Memory B cell (primary cell): ENCODE data around the gene GABRG3.

ENCODE experiments used
- ATAC-seq: fragments of 150-1000 bp; cut with Tn5 transposase; 2 replicates; pipeline ENCODE4 v1.10.0; 2021; ENCODE audit warnings: low read depth, mild to moderate bottlenecking, moderate library complexity
- DNase-seq, 2 donors: peaks; one replicate each; pipeline ENCODE4 v3.0.0; 2022; ENCODE audit warnings: low spot score in 2 of 2
- H3K27ac Mint-ChIP-seq: one replicate; pipeline ENCODE4 v1.8.0; 2022; ENCODE audit warnings: mild to moderate bottlenecking, moderate library complexity, mixed read lengths
- H3K27me3 Mint-ChIP-seq: one replicate; pipeline ENCODE4 v1.8.0; 2022; ENCODE audit warnings: mixed read lengths
- H3K36me3 Mint-ChIP-seq: one replicate; pipeline ENCODE4 v1.8.0; 2022; ENCODE audit warnings: mild to moderate bottlenecking, mixed read lengths
- H3K4me1 Mint-ChIP-seq: one replicate; pipeline ENCODE4 v1.8.0; 2022; ENCODE audit warnings: mixed read lengths
- H3K4me3 Mint-ChIP-seq: one replicate; pipeline ENCODE4 v1.8.0; 2022; ENCODE audit warnings: mild to moderate bottlenecking, moderate library complexity, mixed read lengths
- H3K9me3 Mint-ChIP-seq: one replicate; pipeline ENCODE4 v1.8.0; 2022; ENCODE audit warnings: mixed read lengths

GABRG3 gene

DNA sequence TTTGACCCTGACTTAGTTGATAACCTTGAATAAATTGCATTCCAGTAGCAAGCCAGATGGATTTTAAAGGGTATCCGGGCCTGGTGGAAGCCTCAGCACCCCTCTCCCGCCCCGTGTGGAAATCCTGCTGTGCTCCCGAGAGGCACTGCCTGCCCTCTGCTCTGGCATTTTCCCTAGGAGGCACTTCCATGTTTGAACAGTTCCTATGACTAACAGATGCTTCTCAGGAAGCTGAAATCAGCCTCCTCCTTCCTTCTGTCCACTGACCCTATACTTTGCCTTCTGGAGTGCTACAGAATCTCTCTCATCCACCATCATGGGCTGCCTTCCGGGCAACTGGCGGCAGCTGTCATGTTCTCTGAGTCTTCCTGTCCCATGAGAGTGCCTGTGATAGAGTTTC lies 90.8 kb downstream of the GABRG3 start:
- DNase-seq = no peak
- no peak for ATAC-seq
- no peaks in the 10 kb centered on the region for H3K36me3 Mint-ChIP-seq
- H3K4me1 Mint-ChIP-seq = no peaks in the 10 kb centered on the region
- no peak overlapping the region for H3K27ac Mint-ChIP-seq
- H3K9me3 Mint-ChIP-seq = no peaks in the 10 kb centered on the region
- no peak overlapping the region for H3K4me3 Mint-ChIP-seq
- no peaks in the 10 kb centered on the region for H3K27me3 Mint-ChIP-seq

DNA sequence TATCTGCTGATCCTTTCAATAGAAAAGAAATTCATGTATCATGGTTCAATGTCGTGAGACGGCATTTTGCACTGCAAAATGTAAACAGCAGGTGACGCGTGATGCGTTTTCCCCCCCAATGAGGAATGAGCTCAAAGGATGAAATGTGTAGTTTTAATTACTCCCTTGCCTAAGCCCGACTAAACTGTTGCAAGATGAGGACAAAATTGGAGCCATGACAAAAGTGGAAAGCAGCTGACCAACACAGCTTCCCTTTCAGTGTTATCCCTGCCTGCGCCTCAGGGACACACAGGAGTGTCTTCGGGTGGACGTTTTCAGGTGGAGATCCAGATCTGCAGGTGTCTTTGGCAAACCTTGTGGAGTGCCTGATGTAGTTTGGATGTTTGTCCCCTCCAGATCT lies 92.0 kb downstream of the GABRG3 start:
- Mint-ChIP-seq H3K27ac (no peak overlapping the region), H3K36me3 (no peaks in the 10 kb centered on the region), H3K9me3 (peaks cover 2% of the 10 kb centered on the region), H3K27me3 (no peaks in the 10 kb centered on the region), H3K4me1 (no peaks in the 10 kb centered on the region), H3K4me3 (no peak overlapping the region)
- ATAC-seq (no peak), DNase-seq (no peak)

DNA sequence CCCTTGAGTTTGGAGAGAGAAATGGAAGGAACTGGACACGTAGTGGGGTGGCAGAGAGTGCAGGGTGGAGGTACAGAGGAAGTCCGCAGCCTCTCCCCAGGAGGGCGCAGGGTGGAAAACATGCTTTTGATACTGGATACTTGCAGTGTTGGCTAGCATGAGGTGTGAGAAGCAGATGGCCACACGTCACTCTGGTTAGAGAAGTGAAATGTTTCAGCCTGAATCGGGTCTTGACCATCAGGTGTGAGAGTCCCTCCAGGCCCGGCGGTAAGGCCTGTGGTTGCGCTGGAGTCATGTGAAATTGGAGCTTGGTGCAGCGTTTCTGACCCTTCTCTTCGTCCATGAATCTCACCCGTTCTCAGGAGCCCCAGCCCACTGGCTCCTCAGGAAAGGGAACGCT lies 93.1 kb downstream of the GABRG3 start:
- Mint-ChIP-seq H3K36me3 (no peaks in the 10 kb centered on the region), H3K4me3 (no peak overlapping the region), H3K4me1 (no peaks in the 10 kb centered on the region), H3K9me3 (peaks cover 2% of the 10 kb centered on the region), H3K27me3 (no peaks in the 10 kb centered on the region), H3K27ac (no peak overlapping the region)
- no peak for DNase-seq
- ATAC-seq = no peak

DNA sequence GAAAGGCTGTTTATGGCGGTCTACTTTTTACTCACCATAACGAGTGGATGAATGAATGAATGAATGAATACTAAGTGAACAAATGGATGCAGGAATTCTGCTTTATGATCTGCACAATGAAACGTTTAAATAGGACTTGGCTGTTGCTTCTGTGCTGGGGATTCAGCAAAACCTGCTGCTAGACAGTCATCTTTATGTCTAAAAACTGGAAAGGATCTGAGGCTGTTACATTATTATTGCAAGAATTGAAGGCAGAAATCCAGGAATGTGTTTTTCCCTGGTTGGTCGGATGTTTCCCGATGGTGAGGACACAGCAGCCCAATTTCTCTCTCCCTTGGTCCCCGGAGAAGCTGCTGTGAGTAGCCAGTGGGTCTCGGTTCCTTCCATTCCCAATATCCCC lies 94.2 kb downstream of the GABRG3 start:
- DNase-seq (no peak), ATAC-seq (no peak)
- Mint-ChIP-seq H3K27me3 (no peaks in the 10 kb centered on the region), H3K4me1 (no peaks in the 10 kb centered on the region), H3K4me3 (no peak overlapping the region), H3K27ac (no peak overlapping the region), H3K9me3 (peaks cover 3% of the 10 kb centered on the region), H3K36me3 (no peaks in the 10 kb centered on the region)

DNA sequence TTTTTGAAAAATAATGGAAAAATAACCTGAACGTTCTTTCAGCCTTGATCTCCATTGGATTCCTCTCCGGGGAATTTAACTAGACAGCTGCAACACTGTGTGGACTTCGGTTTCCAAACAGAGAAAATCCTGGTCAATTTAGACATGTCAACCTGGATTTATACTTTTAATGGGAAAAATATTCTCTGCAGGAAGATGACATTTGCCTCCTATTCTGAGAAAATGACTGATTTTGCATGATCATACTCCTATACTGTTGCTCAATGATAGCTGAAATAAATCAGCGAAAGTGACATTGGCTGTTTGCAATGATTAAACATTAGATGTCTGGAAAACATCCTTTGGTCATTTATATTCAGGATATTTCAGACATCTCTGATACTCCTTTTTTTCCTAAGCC lies 94.8 kb downstream of the GABRG3 start:
- no peak for DNase-seq

DNA sequence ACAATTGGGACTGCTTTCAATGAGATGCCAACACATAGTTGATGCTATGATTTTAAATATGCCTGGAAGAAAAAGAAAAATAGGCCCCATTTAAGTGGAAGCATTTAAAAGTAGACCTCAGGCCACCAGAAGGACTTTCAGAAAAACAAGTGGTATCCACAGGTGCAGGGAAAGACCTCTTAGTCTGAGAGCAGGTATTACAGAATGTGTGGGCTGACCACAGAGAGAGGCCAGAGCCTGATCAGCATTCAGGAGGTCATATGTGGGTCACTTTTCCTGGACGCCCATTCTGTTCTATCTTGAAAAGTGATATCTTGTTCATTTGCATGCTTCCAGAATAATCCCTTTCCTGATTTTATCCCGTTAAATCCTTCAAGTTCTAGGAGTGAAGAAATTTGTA lies 95.5 kb downstream of the GABRG3 start:
- Mint-ChIP-seq H3K27me3 (no peaks in the 10 kb centered on the region), H3K4me3 (no peak overlapping the region), H3K36me3 (no peaks in the 10 kb centered on the region), H3K27ac (no peak overlapping the region), H3K4me1 (no peaks in the 10 kb centered on the region), H3K9me3 (peaks cover 3% of the 10 kb centered on the region)
- DNase-seq (no peak), ATAC-seq (no peak)

More for the DNA sequence above, 94.8 kb downstream of the GABRG3 start:
- Mint-ChIP-seq H3K27ac (no peak overlapping the region), H3K4me3 (no peak overlapping the region), H3K9me3 (peaks cover 3% of the 10 kb centered on the region), H3K27me3 (no peaks in the 10 kb centered on the region), H3K4me1 (no peaks in the 10 kb centered on the region), H3K36me3 (no peaks in the 10 kb centered on the region)
- no peak for ATAC-seq

DNA sequence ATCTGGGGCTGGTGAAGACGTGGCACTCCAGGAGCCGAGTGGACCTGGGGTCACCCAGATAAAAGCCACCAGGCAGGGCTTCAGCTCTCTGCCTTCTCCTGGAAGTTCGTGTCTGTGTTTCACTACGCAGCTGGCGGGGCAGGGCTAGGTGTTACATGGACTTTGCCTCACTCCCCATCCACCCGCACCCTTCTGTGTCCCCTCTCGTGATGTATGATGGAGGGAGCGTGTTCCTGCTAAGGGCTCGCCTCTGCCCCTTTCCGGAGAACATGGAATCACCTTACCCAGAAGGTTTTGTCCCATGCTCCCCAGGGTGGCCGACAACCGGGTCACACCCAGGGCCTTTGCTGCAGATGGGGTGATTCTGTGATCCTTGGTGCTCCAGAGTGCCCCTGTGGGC lies 96.2 kb downstream of the GABRG3 start:
- H3K4me1 Mint-ChIP-seq = no peaks in the 10 kb centered on the region
- no peaks in the 10 kb centered on the region for H3K36me3 Mint-ChIP-seq
- peaks cover 3% of the 10 kb centered on the region for H3K9me3 Mint-ChIP-seq
- no peaks in the 10 kb centered on the region for H3K27me3 Mint-ChIP-seq
- H3K4me3 Mint-ChIP-seq = no peak overlapping the region
- ATAC-seq = no peak
- no peak overlapping the region for H3K27ac Mint-ChIP-seq
- no peak for DNase-seq

DNA sequence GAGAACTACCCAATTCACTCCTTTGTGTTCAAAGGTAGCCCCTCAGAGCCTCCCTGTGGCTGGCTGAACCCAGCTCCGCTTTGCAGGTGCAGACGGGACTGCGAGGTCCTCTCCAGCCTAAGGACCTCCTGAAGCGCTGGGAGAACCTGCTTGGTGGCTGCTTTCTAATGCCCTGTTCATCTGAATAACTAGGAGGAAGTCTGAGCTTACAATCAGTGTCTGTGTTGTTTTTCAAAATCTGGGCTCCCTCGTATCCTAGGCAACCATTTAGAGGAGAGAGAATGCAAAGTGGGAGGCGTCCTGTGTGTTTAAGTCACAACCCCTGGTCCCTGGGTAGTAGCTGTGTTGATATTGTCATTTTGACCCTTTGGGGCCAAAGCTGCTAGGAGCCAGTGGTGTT lies 99.9 kb downstream of the GABRG3 start:
- no peak for ATAC-seq
- Mint-ChIP-seq H3K9me3 (peaks cover 7% of the 10 kb centered on the region), H3K27ac (no peak overlapping the region), H3K4me3 (no peak overlapping the region), H3K27me3 (no peaks in the 10 kb centered on the region), H3K36me3 (no peaks in the 10 kb centered on the region), H3K4me1 (no peaks in the 10 kb centered on the region)
- no peak for DNase-seq

DNA sequence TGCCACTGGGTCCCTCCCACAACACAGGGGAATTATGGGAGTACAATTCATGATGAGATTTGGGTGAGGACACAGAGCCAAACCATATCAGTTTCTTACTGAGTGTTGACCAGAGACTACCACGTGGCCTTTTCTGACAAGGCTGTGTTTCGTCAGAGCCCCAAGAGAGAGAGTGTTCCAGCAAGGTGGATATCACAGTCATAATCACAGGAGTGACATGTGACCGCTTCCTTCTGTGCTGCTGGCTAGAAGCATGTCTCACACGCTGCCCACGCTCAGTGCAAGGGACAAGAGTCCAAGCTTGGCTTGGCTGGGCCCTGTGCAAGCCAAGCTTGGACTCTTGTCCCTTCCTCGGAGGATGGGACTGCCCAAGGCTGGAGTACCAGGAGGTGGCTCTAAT lies 103.2 kb downstream of the GABRG3 start:
- ATAC-seq (no peak), DNase-seq (no peak)
- Mint-ChIP-seq H3K27me3 (no peaks in the 10 kb centered on the region), H3K4me3 (no peak overlapping the region), H3K4me1 (no peaks in the 10 kb centered on the region), H3K36me3 (no peaks in the 10 kb centered on the region), H3K27ac (no peak overlapping the region), H3K9me3 (peaks cover 5% of the 10 kb centered on the region)

DNA sequence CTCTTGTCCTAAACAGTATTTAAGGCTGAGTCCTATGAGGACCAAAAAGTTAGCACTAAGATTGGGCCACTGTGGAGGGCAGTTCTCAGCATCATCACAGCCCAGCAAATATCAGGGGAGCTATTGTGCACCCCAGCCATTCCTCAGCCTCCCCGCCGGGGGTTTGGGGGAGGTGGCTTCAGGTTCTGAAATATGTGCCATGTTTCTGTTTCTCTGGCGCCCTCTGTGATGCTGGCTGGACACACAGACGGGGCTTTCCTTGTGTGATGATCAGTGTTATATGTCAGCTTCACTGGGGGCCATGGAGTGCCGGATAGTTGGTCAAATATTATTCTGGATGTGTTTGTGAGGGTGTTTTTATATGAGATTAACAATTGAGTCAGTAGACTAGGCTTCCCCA lies 106.8 kb downstream of the GABRG3 start:
- Mint-ChIP-seq H3K27me3 (no peaks in the 10 kb centered on the region), H3K4me1 (no peaks in the 10 kb centered on the region), H3K27ac (no peak overlapping the region), H3K4me3 (no peak overlapping the region), H3K9me3 (peaks cover 1% of the 10 kb centered on the region), H3K36me3 (no peaks in the 10 kb centered on the region)
- DNase-seq (no peak), ATAC-seq (no peak)

DNA sequence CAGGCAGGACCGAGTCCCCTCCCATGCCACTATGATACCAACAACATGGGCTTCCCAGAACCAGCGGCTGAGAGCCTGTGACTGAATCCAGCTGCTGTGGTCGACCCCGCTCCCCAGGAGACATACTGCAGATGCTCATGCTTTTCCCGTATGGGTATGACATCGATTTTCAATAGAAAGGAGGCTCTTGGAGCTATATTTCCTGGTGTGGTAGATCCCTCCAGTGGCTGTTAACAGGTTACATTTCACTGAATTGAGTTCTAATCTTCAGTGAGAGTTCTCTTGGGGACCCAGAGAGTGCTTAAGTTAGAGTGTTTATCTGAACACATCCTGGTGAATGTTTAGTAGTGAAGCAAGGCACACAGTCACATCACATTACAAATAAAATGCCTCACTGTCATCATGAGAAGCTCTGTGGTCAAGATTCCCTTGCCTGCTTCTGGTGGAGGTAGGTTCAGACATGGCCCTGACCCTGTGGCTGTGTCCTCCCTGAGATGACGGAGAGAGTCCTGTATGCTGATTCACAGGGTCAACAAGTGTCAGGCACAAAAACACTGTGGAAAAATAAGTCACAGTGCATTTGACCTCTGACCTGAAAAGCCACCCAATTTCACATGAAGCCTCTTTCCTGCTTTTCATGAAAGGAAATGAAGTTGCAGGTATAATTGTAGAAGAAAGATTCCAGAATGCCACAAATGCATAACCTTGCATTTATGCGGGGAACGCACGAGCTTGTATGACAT lies 110.9 kb downstream of the GABRG3 start:
- no peaks in the 10 kb centered on the region for H3K36me3 Mint-ChIP-seq
- no peak overlapping the region for H3K27ac Mint-ChIP-seq
- no peak for ATAC-seq
- no peak overlapping the region for H3K4me3 Mint-ChIP-seq
- no peaks in the 10 kb centered on the region for H3K9me3 Mint-ChIP-seq
- no peaks in the 10 kb centered on the region for H3K27me3 Mint-ChIP-seq
- DNase-seq = no peak
- no peaks in the 10 kb centered on the region for H3K4me1 Mint-ChIP-seq

DNA sequence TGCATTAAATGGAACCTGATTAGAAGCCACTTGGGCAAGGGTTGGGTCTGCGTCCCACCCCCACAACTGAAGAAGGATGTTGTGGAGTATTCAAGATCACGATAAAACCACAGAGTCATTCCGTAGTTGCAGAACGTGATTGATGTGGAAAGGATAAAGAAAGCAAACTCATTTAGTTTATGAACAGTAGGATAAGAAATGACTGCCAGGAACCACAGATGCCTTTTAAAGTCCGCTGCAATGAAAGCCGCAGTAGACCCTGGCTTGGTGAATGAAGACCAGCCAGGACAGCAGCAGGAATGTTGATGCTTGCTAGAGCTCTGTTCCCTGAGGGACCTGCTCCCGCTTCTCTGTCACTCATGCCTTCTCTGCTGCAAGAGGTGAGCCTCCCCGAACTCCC lies 111.5 kb downstream of the GABRG3 start:
- ATAC-seq = no peak
- Mint-ChIP-seq H3K4me3 (no peak overlapping the region), H3K9me3 (no peaks in the 10 kb centered on the region), H3K27me3 (no peaks in the 10 kb centered on the region), H3K4me1 (no peaks in the 10 kb centered on the region), H3K27ac (no peak overlapping the region), H3K36me3 (no peaks in the 10 kb centered on the region)
- DNase-seq = no peak

DNA sequence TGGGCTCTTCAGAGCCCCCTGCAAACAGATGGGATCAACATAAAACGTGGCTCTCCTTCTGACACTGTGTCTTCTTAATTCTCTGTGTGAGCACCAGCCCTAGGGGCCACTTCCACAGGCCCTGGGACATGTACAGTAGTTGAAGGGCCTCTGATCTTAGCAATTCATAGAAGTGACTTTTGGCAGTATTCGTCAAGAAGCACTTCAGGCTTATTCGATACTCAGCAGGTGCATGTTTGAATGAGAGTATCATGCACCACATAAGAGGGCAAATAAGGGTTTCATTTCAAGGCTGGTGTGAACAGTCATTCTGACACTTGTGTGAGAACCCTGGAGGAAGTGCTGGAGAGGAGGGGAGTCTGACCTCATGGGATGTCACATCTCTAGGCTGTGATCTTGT lies 113.9 kb downstream of the GABRG3 start:
- H3K36me3 Mint-ChIP-seq = no peaks in the 10 kb centered on the region
- no peak overlapping the region for H3K4me3 Mint-ChIP-seq
- peaks cover 1% of the 10 kb centered on the region for H3K9me3 Mint-ChIP-seq
- H3K27me3 Mint-ChIP-seq = no peaks in the 10 kb centered on the region
- no peaks in the 10 kb centered on the region for H3K4me1 Mint-ChIP-seq
- no peak overlapping the region for H3K27ac Mint-ChIP-seq
- ATAC-seq (no peak), DNase-seq (no peak)

DNA sequence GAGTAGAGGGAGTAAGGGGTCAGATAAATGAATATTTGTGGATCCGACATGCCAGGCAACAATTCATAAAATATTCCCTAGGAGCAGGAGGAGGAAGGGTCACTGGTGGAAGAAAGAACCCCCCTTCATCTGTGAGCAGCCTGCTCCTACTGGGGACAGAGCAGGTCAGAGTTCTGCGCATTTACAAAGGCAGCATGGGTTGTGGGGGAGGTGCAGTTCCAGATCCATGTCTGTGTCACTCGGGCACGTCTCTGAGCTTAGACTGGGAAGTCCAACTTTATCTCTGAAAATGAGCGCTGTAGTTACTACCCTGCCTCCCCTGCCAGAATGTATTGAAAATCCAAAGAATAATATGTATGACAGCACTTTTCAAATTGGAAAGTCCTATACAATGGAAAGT lies 115.2 kb downstream of the GABRG3 start:
- Mint-ChIP-seq H3K4me3 (no peak overlapping the region), H3K4me1 (no peaks in the 10 kb centered on the region), H3K9me3 (peaks cover 1% of the 10 kb centered on the region), H3K27me3 (no peaks in the 10 kb centered on the region), H3K27ac (no peak overlapping the region), H3K36me3 (no peaks in the 10 kb centered on the region)
- ATAC-seq (no peak), DNase-seq (no peak)

DNA sequence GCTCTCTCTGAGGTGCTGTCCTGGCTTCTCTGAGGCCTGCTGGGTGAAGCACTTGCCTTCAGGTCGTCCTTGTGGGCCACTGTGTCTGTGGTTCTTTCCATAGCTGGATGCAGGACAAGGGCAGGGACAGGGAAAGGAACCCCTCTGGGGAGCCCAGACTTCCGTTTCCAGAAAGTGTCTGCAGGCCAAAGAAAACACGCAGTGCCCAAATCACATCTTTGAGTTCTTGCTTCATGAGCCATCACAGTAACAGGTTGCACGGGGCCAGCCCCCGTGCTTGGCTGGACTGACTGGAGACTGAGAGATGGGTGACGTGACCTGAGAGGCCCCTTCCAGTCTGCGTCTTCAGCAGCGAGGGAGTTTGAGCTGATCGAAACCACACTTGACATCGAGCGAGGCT lies 115.8 kb downstream of the GABRG3 start:
- no peak for DNase-seq
- no peaks in the 10 kb centered on the region for H3K27me3 Mint-ChIP-seq
- no peaks in the 10 kb centered on the region for H3K36me3 Mint-ChIP-seq
- no peaks in the 10 kb centered on the region for H3K4me1 Mint-ChIP-seq
- ATAC-seq = no peak
- H3K9me3 Mint-ChIP-seq = peaks cover 1% of the 10 kb centered on the region
- no peak overlapping the region for H3K27ac Mint-ChIP-seq
- H3K4me3 Mint-ChIP-seq = no peak overlapping the region
